Loucy (cell line): Measurements from ENCODE around the gene TAAR9.

Experiments
- H2AFZ ChIP-seq: fragments of 200-600 bp; sonication (generic); 2 replicates; pipeline ENCODE4 v1.6.0; 2016; ENCODE audit warnings: antibody characterized with exemption, mild to moderate bottlenecking, low read length, moderate library complexity
- H3F3A ChIP-seq: fragments of 200-600 bp; 2 replicates; pipeline ENCODE4 v1.6.0; 2016; ENCODE audit warnings: antibody characterized with exemption, low read depth, mild to moderate bottlenecking
- H3K27me3 ChIP-seq: fragments of 200-600 bp; sonication (generic); 2 replicates; pipeline ENCODE4 v1.6.1; 2014; ENCODE audit warnings: low read length, mild to moderate bottlenecking; ENCODE audit not compliant: insufficient read depth, poor library complexity, severe bottlenecking
- H3K36me3 ChIP-seq: fragments of 200-600 bp; sonication (generic); 2 replicates; pipeline ENCODE4 v1.6.1; 2016; ENCODE audit warnings: low read length; ENCODE audit not compliant: insufficient read depth
- H3K4me1 ChIP-seq: fragments of 200-600 bp; sonication (generic); 2 replicates; pipeline ENCODE4 v1.5.1; 2014; ENCODE audit warnings: low read length, mild to moderate bottlenecking; ENCODE audit not compliant: insufficient read depth, poor library complexity, severe bottlenecking
- H3K4me2 ChIP-seq: fragments of 200-600 bp; sonication (generic); 2 replicates; pipeline ENCODE4 v1.6.0; 2014; ENCODE audit warnings: antibody characterized with exemption, low read length, low read depth, mild to moderate bottlenecking; ENCODE audit not compliant: poor library complexity, severe bottlenecking
- H3K4me3 ChIP-seq: fragments of 200-600 bp; sonication (generic); 2 replicates; pipeline ENCODE4 v1.5.1; 2014; ENCODE audit warnings: low read length, mild to moderate bottlenecking, mixed read lengths; ENCODE audit not compliant: poor library complexity, severe bottlenecking
- H3K79me2 ChIP-seq: fragments of 200-600 bp; sonication (generic); 2 replicates; pipeline ENCODE4 v1.6.1; 2014; ENCODE audit warnings: low read length; ENCODE audit not compliant: insufficient read depth
- H3K9ac ChIP-seq: fragments of 200-600 bp; sonication (generic); 2 replicates; pipeline ENCODE4 v1.6.0; 2014; ENCODE audit warnings: mild to moderate bottlenecking, low read depth, low read length, moderate library complexity; ENCODE audit not compliant: poor library complexity, severe bottlenecking
- H3K9me2 ChIP-seq: fragments of 200-600 bp; sonication (generic); replicated peaks from 2 replicates; pipeline ENCODE4 v1.6.1; 2016; ENCODE audit warnings: low read depth, low read length, mixed read lengths
- H3K9me3 ChIP-seq: fragments of 200-600 bp; sonication (generic); 2 replicates; pipeline ENCODE4 v1.6.1; 2014; ENCODE audit warnings: mild to moderate bottlenecking, antibody characterized with exemption, low read length, low read depth; ENCODE audit not compliant: insufficient read depth
- H4K20me1 ChIP-seq: fragments of 200-600 bp; sonication (generic); 2 replicates; pipeline ENCODE4 v1.6.0; 2014; ENCODE audit warnings: antibody characterized with exemption, low read length, mild to moderate bottlenecking; ENCODE audit not compliant: insufficient read depth, poor library complexity, severe bottlenecking
- EZH2phosphoT487 ChIP-seq: fragments of 200-600 bp; IDR thresholded peaks from 2 replicates; pipeline ENCODE4 v1.6.1; 2018; ENCODE audit warnings: antibody characterized with exemption, mild to moderate bottlenecking, moderate library complexity, borderline replicate concordance
- TF ChIP-seq, protein P1 (sequence below): fragments of 200-600 bp; sonication (generic); conservative IDR thresholded peaks from 2 replicates; pipeline ENCODE4 v1.5.1; 2014; ENCODE audit warnings: mild to moderate bottlenecking, antibody characterized with exemption, low read length

Gene TAAR9

DNA sequence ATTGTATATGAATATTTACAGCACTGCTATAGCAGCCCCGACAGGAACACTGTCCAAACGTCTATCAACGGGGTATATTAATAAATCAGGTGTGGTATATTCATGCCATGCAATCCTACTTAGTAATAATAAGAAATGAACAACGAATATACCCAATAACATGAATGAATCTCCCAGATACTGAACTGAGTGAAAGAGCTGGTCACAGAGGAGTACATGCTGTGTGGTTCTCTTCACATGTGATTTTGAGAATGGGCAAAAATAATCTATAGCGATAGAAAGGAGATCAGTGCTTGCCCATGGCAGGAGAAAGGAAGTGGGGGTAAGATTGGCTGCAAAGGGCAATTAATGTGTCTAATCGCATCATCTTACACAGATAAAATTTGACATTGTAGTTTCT, 28.3 kb downstream of the TAAR9 start:
- Histone ChIP-seq H3F3A (no peaks in the 10 kb centered on the region), H3K36me3 (no peaks in the 10 kb centered on the region), H4K20me1 (no peaks in the 10 kb centered on the region), H3K9me3 (no peaks in the 10 kb centered on the region), H3K9me2 (no peaks in the 10 kb centered on the region), H2AFZ (no peak overlapping the region), H3K4me2 (no peak overlapping the region), H3K4me3 (no peak overlapping the region), H3K4me1 (no peaks in the 10 kb centered on the region), H3K9ac (no peak overlapping the region), H3K79me2 (no peaks in the 10 kb centered on the region), H3K27me3 (no peaks in the 10 kb centered on the region)
- TF ChIP-seq, protein P1, sequence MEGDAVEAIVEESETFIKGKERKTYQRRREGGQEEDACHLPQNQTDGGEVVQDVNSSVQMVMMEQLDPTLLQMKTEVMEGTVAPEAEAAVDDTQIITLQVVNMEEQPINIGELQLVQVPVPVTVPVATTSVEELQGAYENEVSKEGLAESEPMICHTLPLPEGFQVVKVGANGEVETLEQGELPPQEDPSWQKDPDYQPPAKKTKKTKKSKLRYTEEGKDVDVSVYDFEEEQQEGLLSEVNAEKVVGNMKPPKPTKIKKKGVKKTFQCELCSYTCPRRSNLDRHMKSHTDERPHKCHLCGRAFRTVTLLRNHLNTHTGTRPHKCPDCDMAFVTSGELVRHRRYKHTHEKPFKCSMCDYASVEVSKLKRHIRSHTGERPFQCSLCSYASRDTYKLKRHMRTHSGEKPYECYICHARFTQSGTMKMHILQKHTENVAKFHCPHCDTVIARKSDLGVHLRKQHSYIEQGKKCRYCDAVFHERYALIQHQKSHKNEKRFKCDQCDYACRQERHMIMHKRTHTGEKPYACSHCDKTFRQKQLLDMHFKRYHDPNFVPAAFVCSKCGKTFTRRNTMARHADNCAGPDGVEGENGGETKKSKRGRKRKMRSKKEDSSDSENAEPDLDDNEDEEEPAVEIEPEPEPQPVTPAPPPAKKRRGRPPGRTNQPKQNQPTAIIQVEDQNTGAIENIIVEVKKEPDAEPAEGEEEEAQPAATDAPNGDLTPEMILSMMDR = no peak
- TF ChIP-seq EZH2phosphoT487 = no peak

DNA sequence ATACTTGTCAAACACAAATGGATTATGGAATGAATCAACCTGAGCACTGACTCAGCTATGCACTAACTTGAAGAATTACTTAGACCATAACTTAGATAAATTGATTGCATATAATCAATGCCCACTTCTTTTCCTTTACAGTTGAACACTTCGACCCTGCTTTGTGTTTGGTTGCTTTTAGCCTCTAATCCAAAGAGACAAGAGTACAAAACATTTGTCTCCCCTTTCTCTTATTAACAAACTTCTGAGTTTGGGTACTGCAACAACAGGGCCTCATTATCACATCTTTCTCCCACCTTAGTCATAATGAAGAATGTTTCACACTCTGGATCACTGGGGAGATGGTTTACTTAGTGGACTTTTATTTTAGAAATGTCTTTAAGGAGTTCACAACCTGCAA, 29.5 kb downstream of the TAAR9 start:
- Histone ChIP-seq H3K4me3 (no peak overlapping the region), H3K9ac (no peak overlapping the region), H3K79me2 (no peaks in the 10 kb centered on the region), H3K4me2 (no peak overlapping the region), H2AFZ (no peak overlapping the region), H3K27me3 (no peaks in the 10 kb centered on the region), H3K36me3 (no peaks in the 10 kb centered on the region), H3F3A (no peaks in the 10 kb centered on the region), H4K20me1 (no peaks in the 10 kb centered on the region), H3K9me3 (no peaks in the 10 kb centered on the region), H3K4me1 (no peaks in the 10 kb centered on the region), H3K9me2 (no peaks in the 10 kb centered on the region)
- TF ChIP-seq EZH2phosphoT487 = no peak
- TF ChIP-seq, protein P1 = no peak

DNA sequence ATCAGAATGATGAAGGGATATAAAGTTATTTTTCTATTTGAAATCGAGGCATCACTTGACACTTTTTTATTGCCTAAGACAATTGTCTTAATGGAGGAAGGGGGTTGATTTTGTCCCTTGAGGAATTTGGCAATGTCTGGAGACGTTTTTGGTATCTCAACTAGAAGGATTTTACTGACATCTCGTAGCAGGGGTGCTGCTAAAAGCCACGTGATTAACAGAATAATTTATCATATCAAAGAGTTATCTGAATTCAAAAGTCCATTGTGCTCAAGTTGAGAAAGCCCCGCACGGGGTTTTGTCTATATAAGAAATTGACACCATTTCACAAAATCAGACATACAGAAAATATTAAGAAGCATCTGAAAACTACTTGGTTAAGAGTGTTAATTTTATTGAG, 30.5 kb downstream of the TAAR9 start:
- no peak overlapping the region for H3K4me2 ChIP-seq
- no peak overlapping the region for H2AFZ ChIP-seq
- no peaks in the 10 kb centered on the region for H4K20me1 ChIP-seq
- no peaks in the 10 kb centered on the region for H3K9me2 ChIP-seq
- no peak overlapping the region for H3K4me3 ChIP-seq
- no peaks in the 10 kb centered on the region for H3K9me3 ChIP-seq
- H3K4me1 ChIP-seq = no peaks in the 10 kb centered on the region
- no peaks in the 10 kb centered on the region for H3F3A ChIP-seq
- no peaks in the 10 kb centered on the region for H3K27me3 ChIP-seq
- H3K79me2 ChIP-seq = no peaks in the 10 kb centered on the region
- H3K36me3 ChIP-seq = no peaks in the 10 kb centered on the region
- TF ChIP-seq, protein P1 = no peak
- TF ChIP-seq EZH2phosphoT487 = no peak
- H3K9ac ChIP-seq = no peak overlapping the region
